HPDE6-E6E7 (cell line): ENCODE measurements around the gene RAB6B.

ENCODE experiments used
- DNase-seq: peaks from one replicate; pipeline ENCODE4 v3.0.0; 2011; ENCODE audit warnings: missing footprints; ENCODE audit errors: extremely low spot score

Gene RAB6B

GRCh38 chr3:133895208-133896001 is at the start of gene RAB6B:
RAB6B (minus strand) TSS chr3:133895882; CDS start chr3:133895466, 416 bp downstream.
- DNase-seq = no peak

GRCh38 chr3:133944641-133945380 is 49.1 kb upstream of the RAB6B start:
- no peak for DNase-seq

- no peak for DNase-seq
Measured at GRCh38 chr3:133944181-133944580, 48.5 kb upstream of the RAB6B start.

- DNase-seq = peak; percentile 54
Measured at GRCh38 chr3:133943639-133944141, 48.0 kb upstream of the RAB6B start.

GRCh38 chr3:133943031-133943535 is 47.4 kb upstream of the RAB6B start:
- no peak for DNase-seq

GRCh38 chr3:133941415-133941821 is 45.7 kb upstream of the RAB6B start:
- no peak for DNase-seq

- DNase-seq = no peak
Measured at GRCh38 chr3:133940536-133940935, 44.9 kb upstream of the RAB6B start.

GRCh38 chr3:133939463-133939835 is 43.8 kb upstream of the RAB6B start:
- DNase-seq = no peak

GRCh38 chr3:133938770-133939462 is 43.2 kb upstream of the RAB6B start:
- DNase-seq = no peak

- DNase-seq = no peak
Measured at GRCh38 chr3:133937756-133938601, 42.3 kb upstream of the RAB6B start.

- DNase-seq = no peak
Measured at GRCh38 chr3:133937061-133937686, 41.5 kb upstream of the RAB6B start.

GRCh38 chr3:133935843-133936769 is 40.4 kb upstream of the RAB6B start:
- no peak for DNase-seq

- DNase-seq = no peak
Measured at GRCh38 chr3:133934996-133935842, 39.5 kb upstream of the RAB6B start.

- no peak for DNase-seq
Measured at GRCh38 chr3:133934073-133934970, 38.6 kb upstream of the RAB6B start.

GRCh38 chr3:133933097-133934024 is 37.7 kb upstream of the RAB6B start:
- DNase-seq = no peak

- no peak for DNase-seq
Measured at GRCh38 chr3:133932009-133932408, 36.3 kb upstream of the RAB6B start.
